Mucosa of rectum (tissue), 2 donors: ENCODE data around the gene HNRNPD.
"Not testable (repeated sequence)": the region's sequence is repeated elsewhere in the genome, so short reads cannot be mapped to it uniquely, and the experiment has no call there.

Experiments
- H3K27ac ChIP-seq, 2 donors: one replicate each; pipeline ENCODE4 v1.7.0; 2013; ENCODE audit warnings: inconsistent platforms in 2 of 2, low read depth in 2 of 2, low read length in 2 of 2
- H3K27me3 ChIP-seq, 2 donors: one replicate each; pipeline ENCODE4 v1.7.0; 2013; ENCODE audit warnings: low read length in 2 of 2; ENCODE audit not compliant: control insufficient read depth in 2 of 2, insufficient read depth in 2 of 2
- H3K36me3 ChIP-seq, 2 donors: one replicate each; pipeline ENCODE4 v1.7.0; 2013; ENCODE audit warnings: low read length in 2 of 2; ENCODE audit not compliant: control insufficient read depth in 2 of 2, insufficient read depth in 2 of 2
- H3K4me1 ChIP-seq, 2 donors: one replicate each; pipeline ENCODE4 v1.7.0; 2013; ENCODE audit warnings: low read length in 2 of 2, mild to moderate bottlenecking in 1 of 2; ENCODE audit not compliant: control insufficient read depth in 2 of 2, insufficient read depth in 2 of 2
- H3K4me3 ChIP-seq, 2 donors: one replicate each; pipeline ENCODE4 v1.7.0; 2013; ENCODE audit warnings: low read length in 2 of 2
- H3K9ac ChIP-seq, 2 donors: one replicate each; pipeline ENCODE4 v1.7.0; 2013; ENCODE audit warnings: low read length in 2 of 2, low read depth in 1 of 2, mild to moderate bottlenecking in 1 of 2
- H3K9me3 ChIP-seq, 2 donors: one replicate each; pipeline ENCODE4 v1.7.0; 2013; ENCODE audit warnings: low read length in 2 of 2; ENCODE audit not compliant: control insufficient read depth in 2 of 2
- donor health status: healthy.
- donor health status: Normal muscosa, but diverticular disease.

The HNRNPD gene

GRCh38 chr4:82373816-82374625 is at the start of gene HNRNPD:
Gene HNRNPD (minus strand): TSS chr4:82373991. CDS start chr4:82373678, 313 bp downstream.
- peaks cover 0 to 3% of the 10 kb centered on the region in 2 donors for H3K36me3 ChIP-seq
- peak within 1 kb of the TSS; percentile 94 to 97 for H3K9ac ChIP-seq
- peak within 1 kb of the TSS; percentile 75 to 97 for H3K4me3 ChIP-seq
- H3K27ac ChIP-seq = peak within 1 kb of the TSS; percentile 99 to 100
- H3K4me1 ChIP-seq = peaks cover 21 to 23% of the 10 kb centered on the region in 2 donors
- H3K9me3 ChIP-seq = no peaks in the 10 kb centered on the region
- H3K27me3 ChIP-seq = no peaks in the 10 kb centered on the region

GRCh38 chr4:82422616-82423015 is 48.8 kb upstream of the HNRNPD start:
- H3K36me3 ChIP-seq = peaks cover 47 to 54% of the 10 kb centered on the region in 2 donors
- H3K4me1 ChIP-seq = peaks cover 10% of the 10 kb centered on the region in 2 donors
- no peak overlapping the region for H3K4me3 ChIP-seq
- H3K27me3 ChIP-seq = no peaks in the 10 kb centered on the region
- no peak overlapping the region for H3K27ac ChIP-seq
- no peaks in the 10 kb centered on the region for H3K9me3 ChIP-seq
- no peak overlapping the region for H3K9ac ChIP-seq

- Histone ChIP-seq H3K9me3 (no peaks in the 10 kb centered on the region), H3K4me3 (no peak overlapping the region), H3K27me3 (no peaks in the 10 kb centered on the region), H3K36me3 (peaks cover 43 to 50% of the 10 kb centered on the region in 2 donors), H3K4me1 (peaks cover 4 to 6% of the 10 kb centered on the region in 2 donors), H3K9ac (no peak overlapping the region), H3K27ac (no peak overlapping the region)
Observed at GRCh38 chr4:82421796-82422560, 48.2 kb upstream of the HNRNPD start.

- Histone ChIP-seq H3K9me3 (no peaks in the 10 kb centered on the region), H3K36me3 (peaks cover 18 to 24% of the 10 kb centered on the region in 2 donors), H3K9ac (no peak overlapping the region), H3K27ac (no peak overlapping the region), H3K4me3 (no peak overlapping the region), H3K4me1 (no peaks in the 10 kb centered on the region), H3K27me3 (no peaks in the 10 kb centered on the region)
Observed at GRCh38 chr4:82419451-82419850, 45.7 kb upstream of the HNRNPD start.

- Histone ChIP-seq H3K4me3 (no peak overlapping the region), H3K9ac (no peak overlapping the region), H3K27me3 (no peaks in the 10 kb centered on the region), H3K36me3 (no peaks in the 10 kb centered on the region), H3K9me3 (no peaks in the 10 kb centered on the region), H3K27ac (no peak overlapping the region), H3K4me1 (no peaks in the 10 kb centered on the region)
Observed at GRCh38 chr4:82415922-82416365, 42.2 kb upstream of the HNRNPD start.

GRCh38 chr4:82415061-82415460 is 41.3 kb upstream of the HNRNPD start:
- H3K27ac ChIP-seq, H3K4me3 ChIP-seq, H3K36me3 ChIP-seq, H3K4me1 ChIP-seq, H3K9me3 ChIP-seq, H3K9ac ChIP-seq, H3K27me3 ChIP-seq: not testable (repeated sequence)

- no peak overlapping the region for H3K9ac ChIP-seq
- H3K36me3 ChIP-seq = no peaks in the 10 kb centered on the region
Observed at GRCh38 chr4:82403725-82404124, 29.9 kb upstream of the HNRNPD start.

GRCh38 chr4:82402196-82402775 is 28.5 kb upstream of the HNRNPD start:
- no peaks in the 10 kb centered on the region for H3K27me3 ChIP-seq
- no peaks in the 10 kb centered on the region for H3K9me3 ChIP-seq
- H3K36me3 ChIP-seq = no peaks in the 10 kb centered on the region
- H3K27ac ChIP-seq = no peak overlapping the region
- H3K4me3 ChIP-seq = no peak overlapping the region
- H3K4me1 ChIP-seq = no peaks in the 10 kb centered on the region
- no peak overlapping the region for H3K9ac ChIP-seq

More at GRCh38 chr4:82403725-82404124, 29.9 kb upstream of the HNRNPD start:
- Histone ChIP-seq H3K27me3 (no peaks in the 10 kb centered on the region), H3K4me1 (no peaks in the 10 kb centered on the region), H3K27ac (no peak overlapping the region), H3K9me3 (no peaks in the 10 kb centered on the region), H3K4me3 (no peak overlapping the region)

- H3K4me3 ChIP-seq = no peak overlapping the region
- no peaks in the 10 kb centered on the region for H3K36me3 ChIP-seq
- H3K9ac ChIP-seq = no peak overlapping the region
- no peaks in the 10 kb centered on the region for H3K4me1 ChIP-seq
- H3K27me3 ChIP-seq = no peaks in the 10 kb centered on the region
- H3K27ac ChIP-seq = no peak overlapping the region
- H3K9me3 ChIP-seq = no peaks in the 10 kb centered on the region
Observed at GRCh38 chr4:82401600-82401999, 27.8 kb upstream of the HNRNPD start.

- H3K9ac ChIP-seq = no peak overlapping the region
- H3K27ac ChIP-seq = no peak overlapping the region
- H3K36me3 ChIP-seq = no peaks in the 10 kb centered on the region
- no peaks in the 10 kb centered on the region for H3K9me3 ChIP-seq
- no peak overlapping the region for H3K4me3 ChIP-seq
- no peaks in the 10 kb centered on the region for H3K27me3 ChIP-seq
- no peaks in the 10 kb centered on the region for H3K4me1 ChIP-seq
Observed at GRCh38 chr4:82398263-82398662, 24.5 kb upstream of the HNRNPD start.
